HCT116 (cell line): ENCODE measurements around the gene FBN1.

Source experiments
- EZH2phosphoT487 ChIP-seq: fragments of 200-600 bp; IDR thresholded peaks from 2 replicates; pipeline ENCODE4 v1.6.1; 2018; ENCODE audit warnings: antibody characterized with exemption, borderline replicate concordance
- POLR2A ChIP-seq: IDR thresholded peaks from 2 replicates; pipeline ENCODE4 v1.7.0; 2011; ENCODE audit warnings: borderline replicate concordance; ENCODE audit not compliant: insufficient read depth, insufficient read length; ENCODE audit errors: extremely low read depth
- RAD21 ChIP-seq: IDR thresholded peaks from 2 replicates; pipeline ENCODE4 v1.6.1; 2012; ENCODE audit warnings: low read depth, mild to moderate bottlenecking
- YY1 ChIP-seq: IDR thresholded peaks from 2 replicates; pipeline ENCODE4 v1.6.1; 2011; ENCODE audit warnings: low read length, low read depth, moderate library complexity, mild to moderate bottlenecking; ENCODE audit not compliant: insufficient replicate concordance; ENCODE audit errors: extremely low read depth
- ZFX ChIP-seq: fragments of 450-650 bp; IDR thresholded peaks from 2 replicates; pipeline ENCODE4 v1.6.1; 2017
- TF ChIP-seq, protein P1 (sequence below), 3 experiments: fragments of 200-600 bp in 1 of 3; sonication (generic) in 1 of 3; IDR thresholded peaks in 2 of 3; conservative IDR thresholded peaks in 1 of 3; 2 replicates each; pipeline ENCODE4 v1.5.1; 2012 to 2017; ENCODE audit warnings: low read depth in 2 of 3, low read length in 2 of 3, antibody characterized with exemption in 1 of 3, borderline replicate concordance in 1 of 3, control low read depth in 1 of 3, mild to moderate bottlenecking in 1 of 3, mixed read lengths in 1 of 3, mixed run types in 1 of 3, moderate library complexity in 1 of 3; ENCODE audit not compliant: insufficient read depth in 1 of 3

DNA sequence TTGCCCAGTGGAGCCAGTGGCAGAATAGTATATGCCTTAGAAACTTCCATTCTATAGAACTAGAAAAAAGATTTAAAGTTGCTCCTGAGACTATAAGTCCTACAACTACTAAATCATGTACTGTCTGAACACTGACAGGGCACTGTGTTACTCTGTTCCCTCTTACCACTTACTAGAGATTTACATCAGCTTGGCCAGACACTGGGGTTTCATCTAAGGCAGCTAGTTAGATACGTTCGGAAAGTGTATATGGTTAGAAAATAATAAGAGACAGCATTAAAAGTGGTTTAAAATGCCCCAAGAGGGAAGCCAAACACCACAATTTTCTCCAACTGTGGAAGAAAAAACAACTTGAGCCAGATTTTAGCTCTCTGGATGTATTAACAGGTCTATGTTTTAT is 97.1 kb downstream of the FBN1 start:
- TF ChIP-seq RAD21 (no peak), EZH2phosphoT487 (no peak), POLR2A (no peak), YY1 (no peak), ZFX (no peak)
- TF ChIP-seq, protein P1, sequence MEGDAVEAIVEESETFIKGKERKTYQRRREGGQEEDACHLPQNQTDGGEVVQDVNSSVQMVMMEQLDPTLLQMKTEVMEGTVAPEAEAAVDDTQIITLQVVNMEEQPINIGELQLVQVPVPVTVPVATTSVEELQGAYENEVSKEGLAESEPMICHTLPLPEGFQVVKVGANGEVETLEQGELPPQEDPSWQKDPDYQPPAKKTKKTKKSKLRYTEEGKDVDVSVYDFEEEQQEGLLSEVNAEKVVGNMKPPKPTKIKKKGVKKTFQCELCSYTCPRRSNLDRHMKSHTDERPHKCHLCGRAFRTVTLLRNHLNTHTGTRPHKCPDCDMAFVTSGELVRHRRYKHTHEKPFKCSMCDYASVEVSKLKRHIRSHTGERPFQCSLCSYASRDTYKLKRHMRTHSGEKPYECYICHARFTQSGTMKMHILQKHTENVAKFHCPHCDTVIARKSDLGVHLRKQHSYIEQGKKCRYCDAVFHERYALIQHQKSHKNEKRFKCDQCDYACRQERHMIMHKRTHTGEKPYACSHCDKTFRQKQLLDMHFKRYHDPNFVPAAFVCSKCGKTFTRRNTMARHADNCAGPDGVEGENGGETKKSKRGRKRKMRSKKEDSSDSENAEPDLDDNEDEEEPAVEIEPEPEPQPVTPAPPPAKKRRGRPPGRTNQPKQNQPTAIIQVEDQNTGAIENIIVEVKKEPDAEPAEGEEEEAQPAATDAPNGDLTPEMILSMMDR (IDR thresholded peaks at IDR 0.05 in 2 of 3, conservative IDR thresholded peaks at IDR 0.05 in 1 of 3; ENCODE audit: borderline replicate concordance in 1 of 3, insufficient read depth in 1 of 3, low read depth in 2 of 3, low read length in 2 of 3) = no peak
